ENCODE data around the gene CCNT1.

Gene CCNT1

DNA sequence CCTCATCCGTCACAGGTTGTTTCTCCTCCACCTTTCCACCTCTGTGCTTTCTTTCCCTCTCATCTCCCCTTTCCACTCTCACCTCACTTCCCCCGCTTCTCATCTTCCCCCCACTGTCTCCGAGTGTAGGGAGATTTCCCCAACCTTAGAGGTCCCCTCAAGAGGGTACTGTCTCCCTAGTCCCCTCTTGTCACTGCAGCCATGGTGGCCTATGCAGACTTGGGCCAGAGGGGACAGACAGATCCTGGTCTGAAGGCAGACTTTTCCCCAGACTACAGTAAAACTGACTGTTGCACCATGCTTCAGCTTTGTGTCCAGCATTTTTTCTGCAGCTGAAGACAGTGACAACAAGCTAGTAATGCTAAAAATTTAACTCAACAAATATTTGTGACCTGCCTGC is 75.7 kb downstream of the CCNT1 start:
- no peak for DNase-seq (ENCODE audit: low spot score)

DNA sequence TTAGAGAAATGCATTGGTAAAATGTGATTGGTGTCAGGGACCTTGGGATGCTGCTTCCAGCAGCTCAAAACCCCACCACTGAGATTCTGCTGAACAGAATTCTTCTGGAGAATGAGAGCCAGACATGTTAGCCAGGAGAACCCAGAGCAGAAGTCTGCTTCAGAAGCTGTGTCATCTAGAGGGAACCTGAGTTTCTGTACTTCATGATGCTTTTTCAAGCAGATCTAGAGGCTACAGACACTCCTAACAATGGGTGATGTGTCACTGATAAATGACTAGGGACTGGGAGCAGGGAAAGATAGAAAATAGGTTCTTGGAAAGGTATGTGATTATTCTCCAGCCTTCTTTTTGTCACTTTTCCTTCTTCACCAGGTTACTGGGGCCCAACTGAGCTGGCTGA is 76.1 kb downstream of the CCNT1 start:
- no peak for DNase-seq (ENCODE audit: low spot score)

Data from cerebellar cortex (tissue), 1 donor.